ENCODE data around the gene PABPN1L.

Gene PABPN1L

DNA sequence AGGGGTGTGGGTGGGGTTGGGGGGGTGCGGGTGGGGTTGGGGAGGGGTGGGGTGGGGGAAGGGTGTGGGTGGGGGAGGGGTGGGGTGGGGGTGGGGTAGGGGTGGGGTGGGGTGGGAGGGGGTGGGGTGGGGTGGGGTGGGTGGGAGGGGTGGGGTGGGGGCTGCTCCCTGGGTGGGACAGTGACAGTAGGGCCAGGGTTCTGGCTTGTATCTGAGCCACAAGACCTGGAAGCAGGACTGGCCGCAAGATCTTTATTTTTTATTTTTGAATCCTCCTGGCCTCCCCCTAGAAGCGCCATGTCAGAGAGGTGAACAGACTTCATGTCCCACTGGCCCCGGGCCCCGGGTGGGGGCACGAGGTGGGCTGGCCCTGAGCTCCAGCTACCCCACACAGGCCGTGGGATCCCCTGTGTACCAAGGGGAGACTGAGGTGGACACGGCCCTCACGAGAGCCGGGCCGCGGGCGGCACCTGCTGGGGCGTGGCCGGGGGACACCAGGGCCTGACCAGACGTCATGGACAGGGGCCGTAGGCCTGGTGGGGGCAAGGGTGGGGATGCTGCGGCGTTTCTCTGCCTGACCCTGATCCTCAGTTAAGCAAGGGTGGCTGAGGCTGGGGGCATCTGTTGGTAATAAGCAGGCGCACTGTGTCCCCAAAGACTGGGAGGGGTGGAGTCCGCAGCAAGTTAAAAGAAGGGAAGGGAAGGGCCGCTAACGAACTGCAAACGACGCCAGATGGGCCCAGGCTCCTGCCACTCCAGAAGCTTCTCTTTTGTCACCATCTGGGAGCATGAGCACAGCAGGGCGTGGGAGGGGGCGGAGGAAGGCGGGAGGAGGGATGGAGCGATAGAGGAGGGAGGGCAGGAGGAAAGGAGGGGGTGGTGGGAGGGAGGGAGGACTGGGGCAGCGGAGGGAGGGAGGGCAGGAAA, 22.3 kb upstream of the PABPN1L start:
- H2AFZ ChIP-seq (ENCODE audit: low read length), result no peak overlapping the region
- H2BK15ac ChIP-seq (ENCODE audit: low read length), result no peak overlapping the region
- H3K79me1 ChIP-seq (ENCODE audit: low read depth, low read length), result peaks cover 4% of the 10 kb centered on the region
- no peaks in the 10 kb centered on the region for H3K36me3 ChIP-seq (replicated peaks in 1 of 2; ENCODE audit: control insufficient read depth in 2 of 2, insufficient read depth in 2 of 2, low read length in 2 of 2)
- H3K27me3 ChIP-seq (ENCODE audit: control insufficient read depth in 3 of 3, insufficient read depth in 3 of 3, low read depth in 1 of 3, low read length in 3 of 3), result no peaks in the 10 kb centered on the region
- H3K4me2 ChIP-seq (ENCODE audit: insufficient read depth, low read length, poor library complexity, severe bottlenecking), result no peak overlapping the region
- H3K9me3 ChIP-seq (replicated peaks in 1 of 2; ENCODE audit: control insufficient read depth in 2 of 2, insufficient read depth in 1 of 2, low read depth in 1 of 2, low read length in 2 of 2), result peaks cover 0 to 4% of the 10 kb centered on the region in 2 donors
- H2AK5ac ChIP-seq (ENCODE audit: low read depth, low read length), result peak overlapping the region; percentile 81
- H3K9ac ChIP-seq (ENCODE audit: low read depth, low read length, poor library complexity), result no peak overlapping the region
- no peak overlapping the region for H3K4ac ChIP-seq (ENCODE audit: low read length)
- H2BK120ac ChIP-seq (ENCODE audit: low read depth, low read length), result no peak overlapping the region
- H3K23ac ChIP-seq (ENCODE audit: low read depth, low read length, poor library complexity), result no peak overlapping the region
- WGBS, 2 donors (ENCODE audit: extremely low coverage in 2 of 2, insufficient read length in 2 of 2, insufficient replicate concordance in 1 of 2), result no CpG with 5 or more reads among the region's 30 CpGs
- no peak overlapping the region for H4K91ac ChIP-seq (ENCODE audit: low read depth, low read length, poor library complexity)
- H2BK5ac ChIP-seq (ENCODE audit: low read length), result no peak overlapping the region
- H3K14ac ChIP-seq (ENCODE audit: low read length), result no peak overlapping the region
- DNase-seq (ENCODE audit: low spot score), result no peak
- H3K27ac ChIP-seq (replicated peaks; ENCODE audit: low read length), result no peak overlapping the region
- H3K4me1 ChIP-seq (ENCODE audit: control insufficient read depth in 2 of 2, insufficient read depth in 1 of 2, low read depth in 1 of 2, low read length in 2 of 2), result no peaks in the 10 kb centered on the region
- H3K18ac ChIP-seq (ENCODE audit: low read length), result peak overlapping the region; percentile 59
- H3K4me3 ChIP-seq (ENCODE audit: low read length in 2 of 2), result no peak overlapping the region
- no peak overlapping the region for H2BK12ac ChIP-seq (ENCODE audit: low read length)
- no peak overlapping the region for H4K8ac ChIP-seq (ENCODE audit: low read depth, low read length)

DNA sequence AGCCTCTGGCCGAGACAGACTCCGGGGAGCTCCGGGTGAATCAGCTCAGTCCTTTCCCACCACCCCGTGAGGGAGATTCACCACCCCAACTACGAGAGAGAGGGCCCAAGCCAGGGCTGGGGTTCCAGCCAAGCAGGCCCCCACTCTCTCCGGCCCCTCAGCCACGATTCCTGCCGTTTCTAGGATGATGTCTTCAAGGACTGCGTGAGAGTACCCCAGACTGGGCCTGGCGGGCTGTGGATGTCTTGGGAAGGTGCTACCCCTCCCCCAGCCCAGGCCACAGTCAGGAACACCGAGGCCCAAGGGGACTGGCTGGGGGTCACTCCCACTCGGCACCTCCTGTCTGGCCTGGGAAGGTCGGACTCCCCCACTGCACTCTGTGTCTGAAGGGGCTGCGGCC, 21.6 kb upstream of the PABPN1L start:
- H3K23ac ChIP-seq (ENCODE audit: low read depth, low read length, poor library complexity), result no peak overlapping the region
- no CpG with 5 or more reads among the region's 14 CpGs for WGBS, 2 donors (ENCODE audit: extremely low coverage in 2 of 2, insufficient read length in 2 of 2, insufficient replicate concordance in 1 of 2)

DNA sequence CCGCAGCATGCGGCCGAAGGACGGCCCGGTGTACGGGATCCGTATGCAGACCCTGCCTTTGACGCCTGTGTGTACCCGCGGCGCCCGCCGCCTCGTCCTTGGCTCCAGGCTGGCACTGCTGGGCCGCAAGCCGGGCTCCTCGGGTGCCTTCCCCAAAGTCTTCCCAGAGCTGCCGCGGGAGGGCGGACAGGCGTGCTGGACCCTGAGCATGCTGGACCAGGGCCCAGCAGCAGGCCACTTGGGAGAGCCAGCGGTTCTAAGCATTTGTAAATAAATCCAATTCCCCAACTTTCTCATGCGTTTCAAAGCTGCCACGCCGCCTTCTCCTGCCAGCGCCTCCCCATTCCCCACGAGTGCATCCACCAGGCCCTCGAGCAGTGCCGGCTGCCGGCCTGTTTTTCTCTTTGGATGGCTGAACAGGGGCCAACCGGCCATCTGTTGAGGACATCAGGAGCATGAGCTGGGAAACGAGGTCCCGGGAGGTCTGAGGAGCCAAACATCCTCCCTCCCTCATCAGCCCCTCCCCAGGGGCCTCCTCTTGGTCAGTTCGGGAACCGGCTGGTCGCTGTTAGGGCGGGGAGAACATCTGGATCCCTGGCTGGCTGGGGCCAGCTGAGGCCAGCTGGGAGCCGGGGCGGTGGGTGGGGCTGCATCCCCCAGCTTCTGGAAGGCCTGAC, 20.5 kb upstream of the PABPN1L start:
- H3K14ac ChIP-seq (ENCODE audit: low read length), result peak overlapping the region; percentile 25
- H3K9ac ChIP-seq (ENCODE audit: low read depth, low read length, poor library complexity), result no peak overlapping the region
- peaks cover 0 to 3% (median 0%) of the 10 kb centered on the region in 3 experiments for H3K27me3 ChIP-seq (ENCODE audit: control insufficient read depth in 3 of 3, insufficient read depth in 3 of 3, low read depth in 1 of 3, low read length in 3 of 3)
- H3K27ac ChIP-seq (replicated peaks; ENCODE audit: low read length), result no peak overlapping the region
- H4K8ac ChIP-seq (ENCODE audit: low read depth, low read length), result no peak overlapping the region
- H2BK5ac ChIP-seq (ENCODE audit: low read length), result no peak overlapping the region
- no peak overlapping the region for H3K18ac ChIP-seq (ENCODE audit: low read length)
- H2AK5ac ChIP-seq (ENCODE audit: low read depth, low read length), result no peak overlapping the region
- H3K4ac ChIP-seq (ENCODE audit: low read length), result no peak overlapping the region
- H3K4me1 ChIP-seq (ENCODE audit: control insufficient read depth in 2 of 2, insufficient read depth in 1 of 2, low read depth in 1 of 2, low read length in 2 of 2), result no peaks in the 10 kb centered on the region
- no peak for DNase-seq (ENCODE audit: low spot score)
- H3K79me1 ChIP-seq (ENCODE audit: low read depth, low read length), result peaks cover 11% of the 10 kb centered on the region
- no peak overlapping the region for H3K4me3 ChIP-seq (ENCODE audit: low read length in 2 of 2)
- H2BK12ac ChIP-seq (ENCODE audit: low read length), result no peak overlapping the region
- no peak overlapping the region for H3K4me2 ChIP-seq (ENCODE audit: insufficient read depth, low read length, poor library complexity, severe bottlenecking)
- H2BK120ac ChIP-seq (ENCODE audit: low read depth, low read length), result no peak overlapping the region
- peak overlapping the region; percentile 75 for H2BK15ac ChIP-seq (ENCODE audit: low read length)
- no peak overlapping the region for H2AFZ ChIP-seq (ENCODE audit: low read length)
- no peaks in the 10 kb centered on the region for H3K36me3 ChIP-seq (replicated peaks in 1 of 2; ENCODE audit: control insufficient read depth in 2 of 2, insufficient read depth in 2 of 2, low read length in 2 of 2)
- H3K9me3 ChIP-seq (replicated peaks in 1 of 2; ENCODE audit: control insufficient read depth in 2 of 2, insufficient read depth in 1 of 2, low read depth in 1 of 2, low read length in 2 of 2), result peaks cover 0 to 8% of the 10 kb centered on the region in 2 donors
- H3K23ac ChIP-seq (ENCODE audit: low read depth, low read length, poor library complexity), result no peak overlapping the region
- no CpG with 5 or more reads among the region's 39 CpGs for WGBS, 2 donors (ENCODE audit: extremely low coverage in 2 of 2, insufficient read length in 2 of 2, insufficient replicate concordance in 1 of 2)
- no peak overlapping the region for H4K91ac ChIP-seq (ENCODE audit: low read depth, low read length, poor library complexity)

More for the DNA sequence above, 21.6 kb upstream of the PABPN1L start:
- no peak overlapping the region for H3K9ac ChIP-seq (ENCODE audit: low read depth, low read length, poor library complexity)
- H4K8ac ChIP-seq (ENCODE audit: low read depth, low read length), result no peak overlapping the region
- H3K4me3 ChIP-seq (ENCODE audit: low read length in 2 of 2), result no peak overlapping the region
- H2BK120ac ChIP-seq (ENCODE audit: low read depth, low read length), result no peak overlapping the region
- no peak overlapping the region for H3K18ac ChIP-seq (ENCODE audit: low read length)
- no peak for DNase-seq (ENCODE audit: low spot score)
- H2BK5ac ChIP-seq (ENCODE audit: low read length), result no peak overlapping the region
- H3K36me3 ChIP-seq (replicated peaks in 1 of 2; ENCODE audit: control insufficient read depth in 2 of 2, insufficient read depth in 2 of 2, low read length in 2 of 2), result no peaks in the 10 kb centered on the region
- no peaks in the 10 kb centered on the region for H3K27me3 ChIP-seq (ENCODE audit: control insufficient read depth in 3 of 3, insufficient read depth in 3 of 3, low read depth in 1 of 3, low read length in 3 of 3)
- H3K4ac ChIP-seq (ENCODE audit: low read length), result no peak overlapping the region
- no peak overlapping the region for H3K14ac ChIP-seq (ENCODE audit: low read length)
- no peak overlapping the region for H4K91ac ChIP-seq (ENCODE audit: low read depth, low read length, poor library complexity)
- no peak overlapping the region for H3K27ac ChIP-seq (replicated peaks; ENCODE audit: low read length)
- no peak overlapping the region for H2BK12ac ChIP-seq (ENCODE audit: low read length)
- no peak overlapping the region for H2AK5ac ChIP-seq (ENCODE audit: low read depth, low read length)
- no peak overlapping the region for H2BK15ac ChIP-seq (ENCODE audit: low read length)
- H3K9me3 ChIP-seq (replicated peaks in 1 of 2; ENCODE audit: control insufficient read depth in 2 of 2, insufficient read depth in 1 of 2, low read depth in 1 of 2, low read length in 2 of 2), result peaks cover 0 to 4% of the 10 kb centered on the region in 2 donors
- H3K79me1 ChIP-seq (ENCODE audit: low read depth, low read length), result peaks cover 4% of the 10 kb centered on the region
- H3K4me1 ChIP-seq (ENCODE audit: control insufficient read depth in 2 of 2, insufficient read depth in 1 of 2, low read depth in 1 of 2, low read length in 2 of 2), result no peaks in the 10 kb centered on the region
- H2AFZ ChIP-seq (ENCODE audit: low read length), result no peak overlapping the region
- H3K4me2 ChIP-seq (ENCODE audit: insufficient read depth, low read length, poor library complexity, severe bottlenecking), result peak overlapping the region; percentile 11

DNA sequence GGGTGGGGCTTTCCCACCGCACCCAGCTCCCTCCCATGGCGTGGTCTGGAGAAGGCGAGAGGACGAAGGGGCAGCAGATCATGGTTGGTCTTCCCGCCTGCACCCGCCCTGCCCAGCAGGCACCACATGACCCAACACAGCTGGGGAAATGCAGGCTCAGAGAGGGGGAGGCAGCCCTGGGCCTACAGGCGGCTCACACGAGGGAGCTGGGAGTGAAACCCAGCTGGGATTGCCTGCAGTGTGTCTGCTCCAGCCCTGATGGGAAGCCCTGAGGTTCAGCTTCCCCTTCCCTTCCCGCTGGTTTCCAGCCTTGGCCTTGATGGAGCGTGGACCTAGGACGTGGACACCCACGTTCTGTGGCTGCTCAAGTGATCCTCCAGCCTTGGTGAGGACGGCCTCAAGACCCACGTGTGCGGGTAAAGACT, 20.0 kb upstream of the PABPN1L start:
- no peak overlapping the region for H2AFZ ChIP-seq (ENCODE audit: low read length)
- H3K4me1 ChIP-seq (ENCODE audit: control insufficient read depth in 2 of 2, insufficient read depth in 1 of 2, low read depth in 1 of 2, low read length in 2 of 2), result peaks cover 0 to 2% of the 10 kb centered on the region in 2 donors
- H3K9me3 ChIP-seq (replicated peaks in 1 of 2; ENCODE audit: control insufficient read depth in 2 of 2, insufficient read depth in 1 of 2, low read depth in 1 of 2, low read length in 2 of 2), result peaks cover 0 to 8% of the 10 kb centered on the region in 2 donors
- no peak overlapping the region for H3K9ac ChIP-seq (ENCODE audit: low read depth, low read length, poor library complexity)
- H3K4me3 ChIP-seq (ENCODE audit: low read length in 2 of 2), result peak overlapping the region in 1 of 2 donors; percentile 38
- no peak for DNase-seq (ENCODE audit: low spot score)
- H3K27me3 ChIP-seq (ENCODE audit: control insufficient read depth in 3 of 3, insufficient read depth in 3 of 3, low read depth in 1 of 3, low read length in 3 of 3), result peaks cover 0 to 6% (median 0%) of the 10 kb centered on the region in 3 experiments
- no peak overlapping the region for H4K91ac ChIP-seq (ENCODE audit: low read depth, low read length, poor library complexity)
- no peak overlapping the region for H3K23ac ChIP-seq (ENCODE audit: low read depth, low read length, poor library complexity)
- H2BK15ac ChIP-seq (ENCODE audit: low read length), result no peak overlapping the region
- no peak overlapping the region for H4K8ac ChIP-seq (ENCODE audit: low read depth, low read length)
- H2AK5ac ChIP-seq (ENCODE audit: low read depth, low read length), result no peak overlapping the region
- no peak overlapping the region for H3K4ac ChIP-seq (ENCODE audit: low read length)
- peaks cover 11% of the 10 kb centered on the region for H3K79me1 ChIP-seq (ENCODE audit: low read depth, low read length)
- WGBS, 2 donors (ENCODE audit: extremely low coverage in 2 of 2, insufficient read length in 2 of 2, insufficient replicate concordance in 1 of 2), result no CpG with 5 or more reads among the region's 15 CpGs
- H3K27ac ChIP-seq (replicated peaks; ENCODE audit: low read length), result no peak overlapping the region
- H3K14ac ChIP-seq (ENCODE audit: low read length), result peak overlapping the region; percentile 25
- no peak overlapping the region for H2BK5ac ChIP-seq (ENCODE audit: low read length)
- H3K4me2 ChIP-seq (ENCODE audit: insufficient read depth, low read length, poor library complexity, severe bottlenecking), result no peak overlapping the region
- H2BK12ac ChIP-seq (ENCODE audit: low read length), result peak overlapping the region; percentile 30
- peak overlapping the region; percentile 44 for H3K18ac ChIP-seq (ENCODE audit: low read length)
- no peak overlapping the region for H2BK120ac ChIP-seq (ENCODE audit: low read depth, low read length)
- H3K36me3 ChIP-seq (replicated peaks in 1 of 2; ENCODE audit: control insufficient read depth in 2 of 2, insufficient read depth in 2 of 2, low read length in 2 of 2), result no peaks in the 10 kb centered on the region
